ENCODE data around the gene PORCN. TPM values are rescaled to one million over a fixed set of nuclear protein-coding genes. Genes with fewer than 3 reads are reported as not detected.

Gene PORCN
- total RNA-seq, 1 experiment from 2014 or later, result 16.4 TPM

DNA sequence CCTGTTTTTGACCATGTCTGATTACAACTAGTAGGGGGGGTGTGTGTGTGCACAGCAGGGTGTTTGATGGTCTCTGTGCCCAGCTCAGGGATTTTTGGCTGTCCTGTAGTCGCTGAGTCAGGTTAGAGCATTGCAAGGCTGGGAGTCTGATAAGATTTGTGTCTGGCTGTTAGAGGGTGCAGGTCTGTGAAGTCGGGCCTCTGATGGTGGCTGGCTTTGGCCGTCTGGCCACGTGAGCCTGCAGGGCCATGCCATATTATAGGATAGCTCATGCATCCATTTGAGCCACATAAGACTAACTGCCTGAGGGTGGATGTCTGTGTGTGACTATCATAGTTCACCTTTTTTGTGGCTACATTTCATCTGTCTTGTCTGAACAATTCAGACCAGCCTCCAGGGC, 4.9 kb downstream of the PORCN start:
- CTCF ChIA-PET, result no interaction called here
- no peak for DNase-seq (ENCODE audit: low spot score)

DNA sequence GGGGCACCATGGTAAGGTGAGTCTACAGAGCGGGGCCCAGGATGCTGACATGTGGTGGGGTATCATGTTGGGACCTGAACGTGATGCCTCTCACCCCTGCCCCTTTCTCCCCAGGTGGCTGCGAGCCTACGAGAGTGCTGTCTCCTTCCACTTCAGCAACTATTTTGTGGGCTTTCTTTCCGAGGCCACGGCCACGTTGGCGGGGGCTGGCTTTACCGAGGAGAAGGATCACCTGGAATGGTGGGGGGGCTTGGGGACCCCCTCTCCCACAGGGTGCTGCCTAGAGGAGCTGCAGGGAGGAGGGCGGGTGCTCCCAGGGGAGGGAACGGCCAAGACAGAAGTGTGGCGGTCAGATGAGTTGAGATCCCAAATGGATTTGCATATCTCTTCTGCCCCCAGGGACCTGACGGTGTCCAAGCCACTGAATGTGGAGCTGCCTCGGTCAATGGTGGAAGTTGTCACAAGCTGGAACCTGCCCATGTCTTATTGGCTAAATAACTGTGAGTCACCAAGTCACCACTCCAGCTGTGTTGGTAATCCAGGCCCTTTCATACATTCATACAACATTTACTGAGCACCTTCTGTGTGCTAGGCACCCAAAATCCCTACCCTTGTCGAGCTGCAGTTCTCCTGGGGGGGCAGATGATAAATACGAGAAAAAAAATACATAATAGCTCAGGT, 5.5 kb downstream of the PORCN start:
- H3K36me3 Mint-ChIP-seq, result peaks cover 3% of the 10 kb centered on the region; the same call in 1 of the 2 replicates
- TF ChIP-seq CREM (CRISPR knock-in tag; IDR thresholded peaks at IDR 0.05), result no peak
- H3K27me3 Mint-ChIP-seq (ENCODE audit: low read depth), result no peaks in the 10 kb centered on the region; the same call in none of the 2 replicates
- H3K9me3 Mint-ChIP-seq, result no peaks in the 10 kb centered on the region
- no peak overlapping the region for H3K4me3 Mint-ChIP-seq
- POLR2A ChIA-PET, result no interaction called here
- no peak overlapping the region for H3K27ac Mint-ChIP-seq
- CTCF ChIA-PET, result no interaction called here
- ATAC-seq, result no peak
- H3K4me1 Mint-ChIP-seq, result peaks cover 7% of the 10 kb centered on the region
- no peak for DNase-seq (ENCODE audit: low spot score)

More for the DNA sequence above, 4.9 kb downstream of the PORCN start:
- Mint-ChIP-seq H3K36me3 (peaks cover 3% of the 10 kb centered on the region; the same call in 1 of the 2 replicates), H3K27ac (no peak overlapping the region), H3K27me3 (ENCODE audit: low read depth) (no peaks in the 10 kb centered on the region; the same call in none of the 2 replicates), H3K9me3 (no peaks in the 10 kb centered on the region), H3K4me3 (no peak overlapping the region), H3K4me1 (peaks cover 7% of the 10 kb centered on the region)
- TF ChIP-seq, protein P1, sequence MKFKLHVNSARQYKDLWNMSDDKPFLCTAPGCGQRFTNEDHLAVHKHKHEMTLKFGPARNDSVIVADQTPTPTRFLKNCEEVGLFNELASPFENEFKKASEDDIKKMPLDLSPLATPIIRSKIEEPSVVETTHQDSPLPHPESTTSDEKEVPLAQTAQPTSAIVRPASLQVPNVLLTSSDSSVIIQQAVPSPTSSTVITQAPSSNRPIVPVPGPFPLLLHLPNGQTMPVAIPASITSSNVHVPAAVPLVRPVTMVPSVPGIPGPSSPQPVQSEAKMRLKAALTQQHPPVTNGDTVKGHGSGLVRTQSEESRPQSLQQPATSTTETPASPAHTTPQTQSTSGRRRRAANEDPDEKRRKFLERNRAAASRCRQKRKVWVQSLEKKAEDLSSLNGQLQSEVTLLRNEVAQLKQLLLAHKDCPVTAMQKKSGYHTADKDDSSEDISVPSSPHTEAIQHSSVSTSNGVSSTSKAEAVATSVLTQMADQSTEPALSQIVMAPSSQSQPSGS (CRISPR knock-in tag; IDR thresholded peaks at IDR 0.05; ENCODE audit: borderline replicate concordance, low read depth), result no peak
- TF ChIP-seq MXD4 (CRISPR knock-in tag; IDR thresholded peaks at IDR 0.05; ENCODE audit: borderline replicate concordance) (no peak), ELF4 (CRISPR knock-in tag; IDR thresholded peaks at IDR 0.05; ENCODE audit: low read depth) (no peak), AR (CRISPR knock-in tag; IDR thresholded peaks at IDR 0.05) (no peak)
- TF ChIP-seq, protein P2, sequence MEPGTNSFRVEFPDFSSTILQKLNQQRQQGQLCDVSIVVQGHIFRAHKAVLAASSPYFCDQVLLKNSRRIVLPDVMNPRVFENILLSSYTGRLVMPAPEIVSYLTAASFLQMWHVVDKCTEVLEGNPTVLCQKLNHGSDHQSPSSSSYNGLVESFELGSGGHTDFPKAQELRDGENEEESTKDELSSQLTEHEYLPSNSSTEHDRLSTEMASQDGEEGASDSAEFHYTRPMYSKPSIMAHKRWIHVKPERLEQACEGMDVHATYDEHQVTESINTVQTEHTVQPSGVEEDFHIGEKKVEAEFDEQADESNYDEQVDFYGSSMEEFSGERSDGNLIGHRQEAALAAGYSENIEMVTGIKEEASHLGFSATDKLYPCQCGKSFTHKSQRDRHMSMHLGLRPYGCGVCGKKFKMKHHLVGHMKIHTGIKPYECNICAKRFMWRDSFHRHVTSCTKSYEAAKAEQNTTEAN (CRISPR knock-in tag; IDR thresholded peaks at IDR 0.05), result no peak
- POLR2A ChIA-PET, result no interaction called here
- no peak for ATAC-seq

DNA sequence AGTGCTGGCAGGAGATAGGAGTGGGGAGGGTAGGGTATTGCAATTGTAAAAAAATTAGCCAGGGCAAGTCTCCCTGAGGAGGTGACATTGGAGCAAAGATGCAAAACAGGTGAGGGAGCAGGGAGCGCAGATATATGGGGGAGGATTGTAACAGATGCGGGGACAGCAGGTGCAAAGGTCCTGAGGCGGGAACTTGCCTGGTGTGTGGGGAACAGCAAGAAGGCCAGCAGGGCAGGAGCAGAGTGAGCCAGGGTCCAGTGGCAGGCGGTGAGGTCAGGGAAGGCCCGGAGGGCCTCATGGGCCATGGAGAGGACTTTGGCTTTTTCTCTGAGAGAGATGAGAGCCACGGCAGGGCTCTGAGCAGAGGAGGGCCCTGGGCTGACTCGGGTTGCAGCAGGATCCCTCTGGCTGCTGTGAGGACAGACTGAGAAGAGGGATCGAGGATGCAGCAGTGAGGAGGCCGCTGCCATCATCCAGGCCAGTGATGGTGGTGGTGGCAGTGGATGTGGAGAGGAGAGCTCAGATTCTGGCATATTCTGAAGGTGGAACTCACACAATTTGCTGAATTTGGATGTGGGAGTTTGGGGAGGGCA, 6.2 kb downstream of the PORCN start:
- H3K27ac Mint-ChIP-seq, result no peak overlapping the region
- no peaks in the 10 kb centered on the region; the same call in 1 of the 2 replicates for H3K27me3 Mint-ChIP-seq (ENCODE audit: low read depth)
- ATAC-seq (no peak), DNase-seq (ENCODE audit: low spot score) (no peak)
- no peak for TF ChIP-seq SP1 (CRISPR knock-in tag; conservative IDR thresholded peaks at IDR 0.05)
- no peak for TF ChIP-seq RELA (CRISPR knock-in tag; IDR thresholded peaks at IDR 0.05; ENCODE audit: borderline replicate concordance)
- ChIA-PET CTCF (no interaction called here), POLR2A (no interaction called here)
- H3K4me3 Mint-ChIP-seq, result no peak overlapping the region
- H3K9me3 Mint-ChIP-seq, result no peaks in the 10 kb centered on the region
- no peaks in the 10 kb centered on the region; the same call in 1 of the 2 replicates for H3K4me1 Mint-ChIP-seq
- peaks cover 3% of the 10 kb centered on the region; the same call in 1 of the 2 replicates for H3K36me3 Mint-ChIP-seq

DNA sequence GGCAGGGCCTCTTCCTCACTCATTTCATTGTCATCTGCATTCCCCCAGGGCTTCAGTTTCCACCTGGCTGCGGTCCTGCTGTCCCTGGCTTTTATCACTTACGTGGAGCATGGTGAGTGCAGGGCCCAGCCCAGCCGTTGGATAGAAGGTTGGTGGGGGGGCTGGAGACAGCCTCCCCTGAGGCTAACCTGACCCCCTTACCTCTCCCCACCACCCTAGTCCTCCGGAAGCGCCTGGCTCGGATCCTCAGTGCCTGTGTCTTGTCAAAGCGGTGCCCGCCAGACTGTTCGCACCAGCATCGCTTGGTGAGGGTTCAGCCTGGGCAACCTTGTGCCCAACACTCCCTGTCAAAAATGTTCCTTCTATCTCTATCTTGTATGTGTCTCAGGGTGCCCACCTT, 7.0 kb downstream of the PORCN start:
- Mint-ChIP-seq H3K27me3 (ENCODE audit: low read depth) (no peaks in the 10 kb centered on the region), H3K9me3 (no peaks in the 10 kb centered on the region), H3K27ac (no peak overlapping the region), H3K36me3 (peaks cover 3% of the 10 kb centered on the region; the same call in 1 of the 2 replicates), H3K4me1 (peaks cover 3% of the 10 kb centered on the region), H3K4me3 (no peak overlapping the region)
- POLR2A ChIA-PET, result no interaction called here
- ATAC-seq (no peak), DNase-seq (ENCODE audit: low spot score) (no peak)
- no peak for TF ChIP-seq ATF3 (CRISPR knock-in tag; conservative IDR thresholded peaks at IDR 0.05)
- TF ChIP-seq ETV6 (CRISPR knock-in tag; IDR thresholded peaks at IDR 0.05), result no peak
- TF ChIP-seq NR3C1 (CRISPR knock-in tag; conservative IDR thresholded peaks at IDR 0.05; ENCODE audit: low read depth), result no peak
- CTCF ChIA-PET, result no interaction called here

Data from WTC11 (cell line).